ENCODE results near the gene SPON1. TPM values are rescaled to one million over a fixed set of nuclear protein-coding genes. Genes with fewer than 3 reads are reported as not detected.
"Not testable (repeated sequence)": the region's sequence is repeated elsewhere in the genome, so short reads cannot be mapped to it uniquely, and the experiment has no call there.

SPON1 gene
- polyA plus RNA-seq, 12 donors: 16.9 to 41.4 (median 23.0) TPM; not detected in 1

- DNase-seq: no peak
Observed at GRCh38 chr11:14029440-14029839, 66.9 kb downstream of the SPON1 start.

DNA sequence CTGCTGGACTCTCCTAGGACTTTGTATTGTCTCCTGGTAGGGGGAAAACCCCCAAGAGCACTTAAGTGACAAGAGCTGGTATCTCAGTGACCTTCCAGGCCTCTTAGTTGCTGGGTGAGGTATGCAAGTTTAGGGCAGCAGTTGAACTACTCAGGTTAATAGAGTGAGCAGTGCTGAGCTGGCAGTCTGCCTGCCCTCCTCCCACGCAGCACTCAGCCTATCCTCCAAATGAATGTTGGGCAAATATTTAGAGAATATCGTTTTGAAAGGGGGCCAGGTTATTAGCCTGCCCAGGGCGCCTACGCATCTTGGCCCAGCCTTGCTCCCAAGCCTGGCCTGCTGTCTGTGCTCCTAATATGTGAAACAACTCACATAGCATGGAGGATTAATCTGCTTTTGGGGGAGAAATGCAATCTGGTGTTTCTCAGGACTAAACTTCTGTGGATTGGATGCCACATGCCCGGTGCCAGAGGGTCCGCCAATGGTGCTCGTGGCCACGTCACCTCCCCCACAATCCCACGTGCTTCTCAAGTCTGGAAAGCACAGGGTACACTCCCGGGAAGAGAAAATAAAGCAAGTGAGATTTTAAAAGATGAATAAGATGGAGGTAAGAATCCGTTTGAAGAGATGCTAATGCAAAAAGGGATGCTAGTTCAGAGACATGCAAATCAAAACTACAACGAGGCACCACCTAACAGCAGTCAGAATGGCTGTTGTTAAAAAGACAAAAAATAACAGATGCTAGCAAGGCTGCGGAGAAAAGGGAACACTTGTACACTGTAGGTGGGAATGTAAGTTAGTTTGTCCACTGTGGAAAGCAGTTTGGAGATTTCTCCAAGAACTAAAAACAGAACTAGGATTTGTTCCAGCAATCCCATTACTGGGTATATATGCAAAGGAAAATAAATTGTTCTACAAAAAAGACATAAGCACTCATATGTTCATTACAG is 67.7 kb downstream of the SPON1 start:
- DNase-seq: peak; percentile 59

DNA sequence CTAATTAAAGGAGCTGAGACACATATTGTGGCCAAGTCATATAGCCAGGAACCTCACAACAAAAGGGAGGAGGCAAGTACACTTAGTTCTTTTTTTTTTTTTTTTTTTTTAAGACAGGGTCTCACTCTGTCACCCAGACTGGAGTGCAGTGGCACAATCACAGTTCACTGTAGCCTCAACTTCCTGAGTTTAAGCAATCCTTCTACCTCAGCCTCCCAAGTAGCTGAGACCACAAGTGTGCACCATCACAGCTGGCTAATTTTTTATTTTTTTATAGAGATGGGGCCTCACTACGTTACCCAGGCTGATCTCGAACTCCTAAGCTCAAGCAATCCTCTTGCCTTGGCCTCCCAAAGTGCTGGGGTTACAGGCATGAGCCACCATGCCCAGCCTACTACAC is 73.0 kb downstream of the SPON1 start:
- DNase-seq: not testable (repeated sequence)

GRCh38 chr11:14036469-14036868 is 73.9 kb downstream of the SPON1 start:
- DNase-seq: no peak

- DNase-seq: no peak
Observed at GRCh38 chr11:14041040-14041439, 78.5 kb downstream of the SPON1 start.

GRCh38 chr11:14041565-14041964 is 79.0 kb downstream of the SPON1 start:
- no peak for DNase-seq

DNA sequence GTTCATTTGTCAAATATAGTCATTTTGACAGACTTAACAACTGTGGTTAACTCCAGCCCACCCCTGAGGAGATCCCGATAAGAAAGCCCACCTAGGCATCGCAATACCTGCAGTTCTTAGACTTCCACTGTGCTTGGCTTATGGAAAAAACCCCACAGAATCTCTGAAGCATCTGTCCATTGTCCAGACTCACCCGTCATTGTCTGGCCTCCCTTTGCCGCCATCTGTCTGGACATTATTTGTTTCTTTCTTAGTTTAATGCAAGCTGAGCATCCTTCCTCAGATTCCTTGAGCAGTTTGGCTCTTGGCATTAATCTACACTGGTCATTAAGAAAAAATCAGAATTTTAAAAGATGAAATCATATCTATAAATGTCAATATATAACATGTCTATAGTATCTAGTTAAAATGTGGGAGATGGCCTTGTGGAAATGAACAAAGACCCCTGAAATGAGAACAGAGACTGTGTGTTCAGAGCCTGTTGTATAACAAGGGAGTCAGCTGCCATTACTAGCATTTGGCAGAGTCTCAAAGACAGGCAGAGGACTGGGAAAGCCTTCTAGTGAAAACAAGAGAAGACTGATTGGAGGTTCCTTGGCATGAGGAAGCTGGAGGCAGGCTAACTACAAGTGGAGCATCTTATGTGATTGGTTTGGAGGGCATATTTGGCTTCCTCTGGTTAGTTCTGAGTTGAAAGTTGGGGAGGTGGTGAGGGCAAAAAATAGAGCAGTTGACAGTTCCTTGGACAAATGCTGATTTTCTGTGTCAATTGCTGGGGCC is 80.4 kb downstream of the SPON1 start:
- no peak for DNase-seq

DNA sequence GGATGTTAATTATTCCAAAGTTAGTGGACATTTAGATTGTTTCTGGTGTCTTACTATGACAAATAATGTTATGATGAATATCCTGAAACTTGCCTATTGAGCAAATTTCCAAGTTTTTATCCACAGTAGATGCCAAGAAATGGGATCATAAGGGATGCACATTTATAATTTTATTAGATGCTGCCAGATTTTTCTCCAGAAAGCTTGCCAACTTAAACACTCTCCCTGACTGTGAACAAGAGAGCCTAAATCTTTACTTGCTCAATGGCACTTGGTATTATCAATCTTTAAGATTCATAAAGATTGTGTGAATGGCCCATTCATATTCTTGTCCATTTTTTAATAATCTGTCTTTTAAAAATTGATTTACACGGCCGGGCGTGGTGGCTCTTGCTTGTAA is 82.4 kb downstream of the SPON1 start:
- no peak for DNase-seq

DNA sequence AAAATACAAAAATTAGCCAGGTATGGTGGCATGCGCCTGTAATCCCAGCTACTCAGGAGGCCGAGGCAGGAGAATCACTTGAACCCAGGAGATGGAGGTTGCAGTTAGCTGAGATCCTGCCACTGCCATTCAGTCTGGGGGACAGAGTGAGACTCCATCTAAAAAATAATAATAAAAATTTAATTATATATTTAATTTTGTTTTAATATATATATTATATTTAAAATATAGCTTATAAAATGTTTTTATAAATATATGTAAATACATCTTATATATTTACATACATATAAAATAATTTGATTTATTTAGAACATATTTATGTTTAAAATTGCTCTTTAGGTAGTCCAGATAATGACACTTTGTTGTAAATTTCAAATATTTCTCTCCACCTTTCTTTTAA is 82.9 kb downstream of the SPON1 start:
- DNase-seq: no peak

DNA sequence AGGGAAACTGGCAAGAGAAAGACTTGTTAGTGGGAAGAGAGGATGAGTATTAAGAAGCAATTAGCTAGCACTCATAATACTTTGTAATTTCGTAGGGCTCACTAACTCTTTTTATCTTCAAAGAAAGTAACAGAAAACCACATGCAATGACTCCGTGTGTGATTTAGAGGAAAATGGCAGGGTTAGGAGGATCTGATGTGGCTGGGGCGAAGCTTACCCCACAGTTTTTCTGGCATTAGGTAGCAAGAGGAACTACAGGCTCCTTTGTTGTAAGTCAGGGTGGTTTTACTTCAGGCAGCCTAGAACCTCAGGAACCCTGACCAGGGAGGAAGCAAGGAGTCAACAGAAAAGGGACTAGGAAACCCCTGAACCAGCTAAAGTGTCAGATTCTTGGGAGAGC is 89.7 kb downstream of the SPON1 start:
- no peak for DNase-seq

GRCh38 chr11:14054116-14055107 is 91.9 kb downstream of the SPON1 start:
- no peak for DNase-seq

DNA sequence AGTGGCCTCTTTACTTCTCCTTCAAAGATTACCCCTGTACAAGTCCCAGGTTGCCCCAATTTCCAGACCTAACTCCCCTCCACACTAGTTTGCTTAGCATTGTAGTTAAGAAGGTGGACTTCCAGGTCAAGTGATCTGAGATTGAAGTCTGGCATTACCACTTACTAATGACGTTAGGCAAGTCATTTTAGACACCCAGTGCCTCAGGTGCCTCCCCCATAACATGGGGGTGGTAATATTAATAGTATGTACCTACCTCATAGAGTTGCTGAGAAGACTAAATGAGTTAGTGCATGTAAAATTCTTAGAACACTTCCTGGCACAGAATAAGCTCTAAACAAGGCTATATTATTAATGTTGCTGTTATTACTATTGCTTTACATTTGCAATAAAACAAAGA is 93.4 kb downstream of the SPON1 start:
- no peak for DNase-seq

DNA sequence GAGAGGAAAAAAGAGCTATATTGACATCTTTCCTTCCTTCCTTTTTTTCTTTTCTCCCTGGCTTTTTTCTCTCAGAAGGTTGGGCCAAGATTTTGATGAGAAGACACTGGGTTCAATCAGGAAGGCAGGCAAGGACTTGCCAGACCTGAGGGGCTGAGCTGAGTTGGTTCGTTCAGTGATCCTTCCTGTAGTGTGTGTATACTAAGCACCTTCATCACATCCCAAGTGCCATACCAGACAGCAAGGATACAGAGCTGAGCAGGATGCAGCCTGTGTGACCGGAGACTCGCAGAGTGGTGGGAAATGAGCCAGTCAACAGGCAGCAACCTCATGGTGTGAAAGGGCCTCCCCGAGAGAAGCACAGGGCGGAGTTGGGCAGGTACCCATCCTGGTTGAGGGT is 95.5 kb downstream of the SPON1 start:
- DNase-seq: no peak

DNA sequence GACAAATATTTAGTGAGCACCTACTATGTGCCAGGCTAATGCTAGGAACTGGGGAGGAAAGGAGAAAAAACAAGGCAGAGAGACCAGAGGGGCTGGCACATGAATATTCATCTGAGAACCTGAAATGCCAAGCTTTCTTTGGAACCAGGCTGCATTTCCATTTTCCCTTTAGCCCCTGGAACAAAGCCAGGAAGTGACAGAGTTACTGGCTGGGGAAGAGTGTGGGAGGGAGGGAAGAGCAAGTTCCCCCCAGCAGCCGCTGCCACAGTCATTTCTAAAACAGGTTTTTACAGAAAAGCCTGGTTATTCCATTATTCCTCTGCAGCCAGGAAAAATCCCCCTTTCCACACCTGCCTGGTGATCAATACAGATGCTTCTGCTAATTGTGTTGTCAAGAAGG is 97.0 kb downstream of the SPON1 start:
- peak; percentile 66 for DNase-seq

DNA sequence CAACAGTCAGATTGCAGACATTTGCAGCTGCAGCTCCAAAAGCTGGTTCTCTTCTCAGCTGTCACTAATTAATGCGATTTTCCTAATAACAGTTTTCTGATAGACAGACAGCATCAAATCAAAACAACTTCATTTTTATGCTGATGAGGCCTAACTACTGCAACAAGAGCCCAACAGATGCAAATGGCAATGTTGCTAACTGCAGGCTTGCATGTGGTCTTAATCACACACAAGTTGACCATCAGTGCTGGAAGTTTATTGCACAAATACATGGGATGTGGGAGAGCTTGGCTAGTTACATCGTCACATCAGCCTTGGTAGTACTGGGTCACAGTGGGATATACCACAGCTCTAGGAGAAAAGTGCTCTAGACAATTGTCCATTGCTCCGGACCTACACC is 99.2 kb downstream of the SPON1 start:
- DNase-seq: no peak

DNA sequence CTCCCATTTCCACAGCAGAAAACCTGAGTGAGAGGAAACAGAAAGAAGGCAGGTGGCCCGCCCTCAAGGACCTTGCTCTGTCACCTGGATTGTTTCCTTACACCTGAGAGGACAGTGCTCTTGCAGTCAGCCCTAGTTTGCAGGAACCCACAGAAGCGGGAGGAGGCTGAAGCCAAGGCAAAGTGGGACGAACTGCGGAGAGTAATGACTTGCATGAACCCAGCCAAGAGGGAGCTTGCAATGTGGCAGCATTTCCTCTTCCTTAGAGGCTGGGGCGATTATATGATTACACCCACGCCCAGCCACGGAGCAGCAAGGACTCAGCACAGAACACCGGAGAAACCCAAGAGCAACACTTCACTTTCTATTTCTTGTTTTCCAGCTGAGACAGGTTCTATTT is 102.6 kb downstream of the SPON1 start:
- no peak for DNase-seq

- no peak for DNase-seq
Observed at GRCh38 chr11:14065681-14066080, 103.2 kb downstream of the SPON1 start.

- no peak for DNase-seq
Observed at GRCh38 chr11:14067686-14068085, 105.2 kb downstream of the SPON1 start.

DNA sequence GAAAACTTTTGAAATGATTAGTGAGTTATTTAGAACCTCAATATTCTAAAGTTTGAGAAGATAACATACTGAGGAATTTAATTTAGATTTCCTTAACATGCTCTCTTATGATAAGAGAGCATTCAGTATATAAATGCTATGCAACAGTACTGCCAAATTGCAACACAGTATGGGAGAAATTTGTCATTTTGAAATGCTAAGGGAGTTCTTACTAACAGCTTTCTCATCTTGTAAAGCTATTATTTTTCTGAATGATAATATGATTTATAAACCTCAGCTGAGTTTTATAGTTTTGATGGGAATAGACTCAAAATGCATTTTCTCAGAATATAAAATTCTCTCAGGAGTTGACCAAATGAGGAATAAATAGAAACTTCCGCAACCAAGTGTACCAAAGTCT is 108.4 kb downstream of the SPON1 start:
- DNase-seq: no peak

GRCh38 chr11:14073849-14074476 is 111.4 kb downstream of the SPON1 start:
- DNase-seq: peak; percentile 72

Measured in muscle of arm (tissue), 12 donors.